ENCODE measurements around the gene EFCAB14.
"Not testable (repeated sequence)": the region's sequence is repeated elsewhere in the genome, so short reads cannot be mapped to it uniquely, and the experiment has no call there.

The EFCAB14 gene

DNA sequence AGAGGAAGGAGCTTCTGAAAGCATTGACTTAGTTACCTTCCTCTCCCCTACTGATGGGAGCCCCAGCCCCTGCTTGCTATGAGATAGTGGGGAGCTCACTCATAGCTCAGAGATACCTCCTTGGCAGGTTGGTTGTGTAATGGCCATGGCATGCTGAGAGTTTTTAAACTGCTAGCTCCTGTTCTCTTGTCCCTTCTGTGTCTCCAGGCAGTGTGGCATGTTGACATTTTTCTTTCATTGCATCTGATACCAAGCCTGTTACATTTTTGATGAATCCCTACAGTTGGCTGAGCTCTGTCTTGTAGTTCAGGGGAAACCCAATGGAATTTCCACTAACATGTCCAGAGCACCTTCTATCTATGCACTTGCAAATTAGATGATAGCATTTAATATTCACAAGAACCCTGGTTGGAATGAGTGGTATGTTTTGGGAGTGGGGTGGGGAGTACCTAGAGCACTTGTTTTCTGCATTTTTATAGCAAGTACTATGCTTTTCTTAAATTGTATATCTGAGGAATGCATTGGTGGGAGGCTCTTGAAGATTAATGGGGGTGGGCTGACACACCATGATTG lies 39.1 kb upstream of the EFCAB14 start:
- no peak for TF ChIP-seq CTCF (conservative IDR thresholded peaks at IDR 0.05; ENCODE audit: low read depth, low read length)
- DNase-seq (ENCODE audit: low read depth), result no peak
- H3K4me3 ChIP-seq (ENCODE audit: low read depth, low read length), result no peak overlapping the region

GRCh38 chr1:46757247-46757955 lies 38.5 kb upstream of the EFCAB14 start:
- H3K4me3 ChIP-seq (ENCODE audit: low read depth, low read length), result no peak overlapping the region
- TF ChIP-seq CTCF (conservative IDR thresholded peaks at IDR 0.05; ENCODE audit: low read depth, low read length), result no peak
- DNase-seq (ENCODE audit: low read depth), result peak; percentile 51

DNA sequence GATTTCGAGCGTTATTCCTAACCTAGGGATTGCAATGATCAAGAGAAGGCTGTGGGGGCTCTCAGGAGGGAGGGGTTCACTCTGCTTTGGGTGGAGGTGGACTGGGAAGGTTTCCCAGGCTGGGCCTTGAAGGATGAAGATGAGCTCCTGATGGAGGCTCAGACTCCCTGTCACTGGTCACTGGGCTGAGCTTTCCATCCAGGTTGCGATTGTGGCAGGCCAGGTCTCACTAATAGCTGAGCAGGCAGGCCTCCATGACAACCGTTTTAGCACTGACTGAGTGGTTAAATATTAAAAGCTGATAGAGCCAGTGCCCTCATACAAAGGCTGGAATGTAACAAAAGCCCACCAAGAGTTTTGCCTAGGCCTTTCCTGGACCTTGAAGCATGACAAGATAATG lies 36.2 kb upstream of the EFCAB14 start:
- no peak for TF ChIP-seq CTCF (conservative IDR thresholded peaks at IDR 0.05; ENCODE audit: low read depth, low read length)
- H3K4me3 ChIP-seq (ENCODE audit: low read depth, low read length), result no peak overlapping the region
- no peak for DNase-seq (ENCODE audit: low read depth)

DNA sequence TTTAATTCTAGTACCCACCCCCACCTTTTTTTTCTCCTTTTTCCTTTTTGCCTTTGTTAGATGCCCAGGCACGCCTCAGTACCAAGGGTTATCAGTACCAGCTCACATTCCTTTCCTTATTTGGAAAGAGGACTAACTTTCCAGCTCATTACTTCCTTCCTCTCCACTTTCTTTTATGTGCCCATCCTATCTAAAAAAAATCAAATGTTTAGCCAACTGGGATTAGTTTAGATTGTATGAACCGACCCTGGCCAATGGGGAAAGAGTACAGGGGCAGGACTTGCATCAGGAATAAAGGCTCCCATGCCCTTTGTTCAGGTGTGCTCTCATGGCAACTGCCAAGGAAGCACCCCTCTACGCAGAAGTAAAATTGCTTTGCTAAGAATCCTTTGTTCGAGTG lies 35.8 kb upstream of the EFCAB14 start:
- H3K4me3 ChIP-seq (ENCODE audit: low read depth, low read length); DNase-seq (ENCODE audit: low read depth): not testable (repeated sequence)

DNA sequence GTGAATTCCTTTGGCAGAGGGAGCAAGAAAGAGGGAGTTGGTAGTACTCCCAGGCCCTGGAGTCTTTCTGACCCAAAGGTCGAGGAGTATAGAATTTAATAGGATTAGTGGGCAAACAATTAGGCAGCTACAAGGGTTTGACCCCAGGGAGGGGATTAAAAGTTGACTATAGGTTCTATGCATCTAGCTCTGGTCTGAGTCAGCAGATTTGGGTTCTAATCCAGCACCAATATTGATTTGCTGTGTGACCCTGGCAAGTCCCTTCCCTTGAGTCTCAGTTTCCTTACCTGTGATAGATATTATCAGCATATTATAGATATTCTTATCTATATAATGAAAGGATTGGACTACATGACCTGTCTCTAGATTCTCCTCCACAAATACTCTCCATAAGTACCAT lies 35.1 kb upstream of the EFCAB14 start:
- no peak for TF ChIP-seq CTCF (conservative IDR thresholded peaks at IDR 0.05; ENCODE audit: low read depth, low read length)
- H3K4me3 ChIP-seq (ENCODE audit: low read depth, low read length), result no peak overlapping the region
- no peak for DNase-seq (ENCODE audit: low read depth)

- no peak overlapping the region for H3K4me3 ChIP-seq (ENCODE audit: low read depth, low read length)
- no peak for DNase-seq (ENCODE audit: low read depth)
- no peak for TF ChIP-seq CTCF (conservative IDR thresholded peaks at IDR 0.05; ENCODE audit: low read depth, low read length)
Measured at GRCh38 chr1:46749921-46750404, 31.0 kb upstream of the EFCAB14 start.

GRCh38 chr1:46749404-46749803 lies 30.5 kb upstream of the EFCAB14 start:
- no peak for DNase-seq (ENCODE audit: low read depth)
- no peak overlapping the region for H3K4me3 ChIP-seq (ENCODE audit: low read depth, low read length)
- no peak for TF ChIP-seq CTCF (conservative IDR thresholded peaks at IDR 0.05; ENCODE audit: low read depth, low read length)

All from choroid plexus epithelial cell (primary cell).